GM18508 (cell line): ENCODE measurements around the gene ENOX1.

ENCODE experiments used
- ATAC-seq: cut with Tn5 transposase; IDR thresholded peaks from one replicate; pipeline ENCODE4 v1.9.1; 2021; ENCODE audit warnings: moderate number of reproducible peaks; ENCODE audit not compliant: insufficient read depth, unreplicated experiment

The ENOX1 gene

DNA sequence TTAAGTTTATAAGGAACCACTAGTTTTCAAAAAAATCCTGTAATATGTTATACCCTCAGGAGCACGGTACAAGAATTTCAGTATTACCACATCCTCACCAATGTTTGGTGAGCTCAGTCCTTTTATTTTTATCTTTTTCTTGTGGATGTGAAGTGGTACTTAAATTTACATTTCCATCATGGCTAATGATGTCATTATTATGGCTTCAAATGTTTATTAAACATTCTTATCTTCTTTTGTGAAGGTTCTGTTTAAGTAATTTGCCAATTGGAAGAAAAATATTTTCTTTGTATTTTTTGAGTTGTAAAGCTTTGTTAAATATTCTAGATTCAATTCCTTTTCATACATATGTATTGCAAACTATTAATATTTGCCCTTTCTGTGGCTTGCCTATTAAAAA lies 291.0 kb downstream of the ENOX1 start:
- ATAC-seq = no peak

DNA sequence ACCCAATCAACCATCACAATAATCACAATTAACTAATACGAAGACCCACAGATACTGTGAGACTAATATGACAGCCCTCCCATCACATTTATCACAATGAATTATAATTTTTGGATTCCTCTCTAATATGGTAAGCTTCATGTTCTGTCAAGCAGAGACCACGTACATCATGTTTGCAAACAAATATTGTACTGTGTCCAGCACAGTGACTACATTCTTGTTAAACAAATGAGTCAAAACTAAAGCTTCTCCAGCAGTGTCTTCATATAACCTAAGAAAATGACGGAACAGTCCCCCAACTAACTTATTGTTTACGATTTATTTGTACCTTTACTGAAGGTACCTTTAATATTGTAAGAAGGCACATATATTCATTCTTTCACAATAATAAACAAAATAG lies 292.6 kb downstream of the ENOX1 start:
- no peak for ATAC-seq

DNA sequence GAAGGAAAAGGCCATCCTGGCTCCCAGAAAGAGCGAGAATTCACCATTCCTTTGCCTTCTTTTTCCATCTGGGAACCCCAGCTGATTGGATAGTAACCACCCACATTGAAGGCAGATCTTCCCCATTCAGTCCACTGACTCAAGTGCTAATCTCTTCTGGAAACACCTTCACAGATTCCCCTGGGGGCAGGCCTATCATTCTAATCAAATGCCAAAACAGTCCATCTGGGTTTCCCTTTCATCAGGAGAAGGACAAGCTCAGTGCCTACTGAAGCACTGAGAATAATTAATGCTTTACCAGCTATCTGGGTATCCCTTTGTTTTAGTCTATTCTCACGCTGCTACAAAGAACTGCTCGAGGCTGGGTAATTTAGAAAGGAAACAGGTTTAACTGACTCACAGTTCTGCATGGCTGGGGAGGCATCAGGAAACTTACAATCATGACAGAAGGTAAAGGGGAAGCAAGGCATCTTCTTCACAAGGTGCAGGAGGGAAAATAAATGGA lies 293.2 kb downstream of the ENOX1 start:
- ATAC-seq = no peak

DNA sequence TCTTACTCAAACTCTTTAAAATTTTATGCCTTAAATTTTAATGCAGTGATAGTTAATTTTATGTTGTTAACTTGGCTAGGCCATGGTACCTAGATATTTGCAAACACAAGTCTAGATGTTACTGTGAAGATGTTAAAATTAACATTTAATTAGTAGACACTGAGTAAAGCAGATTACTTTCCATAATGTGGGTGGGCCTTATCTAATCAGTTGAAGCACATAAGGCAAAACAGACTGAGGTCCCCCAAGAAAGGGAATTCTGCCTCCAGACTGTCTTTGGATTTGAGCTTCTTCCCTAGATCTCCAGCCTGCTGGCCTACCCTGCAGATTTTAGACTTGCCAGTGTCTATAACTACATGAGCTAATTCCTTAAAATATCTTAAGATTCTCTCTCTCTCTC lies 294.0 kb downstream of the ENOX1 start:
- no peak for ATAC-seq

DNA sequence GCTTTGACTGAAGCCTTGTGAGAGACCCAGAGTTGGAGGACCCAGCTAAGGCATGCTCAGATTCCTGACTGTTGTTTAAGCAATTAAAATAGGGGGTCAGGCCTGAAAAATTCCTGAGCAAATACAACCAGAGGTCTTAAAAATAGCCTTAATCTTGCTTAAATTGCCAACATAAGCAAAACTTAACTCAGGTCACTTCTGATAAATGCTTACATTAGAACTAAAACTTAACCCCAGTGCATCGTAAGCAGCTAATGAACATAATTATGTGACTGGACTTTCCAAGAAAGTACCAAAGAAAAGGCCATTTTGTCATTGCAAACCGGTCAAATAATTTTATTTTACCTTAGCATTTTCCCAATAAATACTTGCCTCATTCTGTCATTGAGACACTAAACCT lies 294.5 kb downstream of the ENOX1 start:
- no peak for ATAC-seq

DNA sequence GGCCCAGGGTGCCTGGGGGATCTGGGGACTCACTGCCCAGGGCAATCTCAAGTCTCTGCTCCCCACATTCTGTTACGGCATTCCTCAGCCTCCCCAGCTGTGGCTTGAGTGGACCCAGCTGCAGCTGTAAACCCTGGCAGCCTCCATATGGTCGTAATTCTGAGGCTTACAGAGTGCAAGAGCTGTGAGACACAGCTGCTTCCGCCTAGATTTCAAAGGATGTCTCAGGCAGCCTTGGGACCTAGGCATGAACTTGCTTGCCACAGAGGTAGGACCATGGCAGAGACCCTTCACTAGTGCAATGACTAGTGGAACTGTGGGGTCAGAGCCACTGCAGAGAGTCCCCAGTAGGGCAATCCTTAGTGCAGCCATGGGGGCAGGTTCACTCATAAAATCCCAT lies 297.5 kb downstream of the ENOX1 start:
- ATAC-seq = no peak

DNA sequence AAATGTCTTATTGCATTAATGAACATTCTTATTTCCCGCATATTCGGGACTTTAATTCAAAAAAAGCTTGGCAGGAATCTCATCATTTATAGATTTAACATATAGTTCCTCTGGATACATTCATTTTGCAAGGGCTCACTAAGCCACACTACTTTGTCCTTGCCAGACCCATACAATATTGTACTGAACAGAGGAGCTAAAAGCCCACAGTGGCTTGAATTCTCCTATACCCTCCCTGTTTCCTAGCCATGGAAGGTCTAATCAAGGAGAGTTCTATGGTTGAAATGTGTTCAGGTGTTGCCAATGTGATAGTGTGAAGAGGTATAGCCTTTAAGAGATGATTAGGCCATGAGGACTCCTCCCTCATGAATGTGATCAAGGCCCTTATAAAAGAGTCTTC lies 298.9 kb downstream of the ENOX1 start:
- ATAC-seq = no peak

DNA sequence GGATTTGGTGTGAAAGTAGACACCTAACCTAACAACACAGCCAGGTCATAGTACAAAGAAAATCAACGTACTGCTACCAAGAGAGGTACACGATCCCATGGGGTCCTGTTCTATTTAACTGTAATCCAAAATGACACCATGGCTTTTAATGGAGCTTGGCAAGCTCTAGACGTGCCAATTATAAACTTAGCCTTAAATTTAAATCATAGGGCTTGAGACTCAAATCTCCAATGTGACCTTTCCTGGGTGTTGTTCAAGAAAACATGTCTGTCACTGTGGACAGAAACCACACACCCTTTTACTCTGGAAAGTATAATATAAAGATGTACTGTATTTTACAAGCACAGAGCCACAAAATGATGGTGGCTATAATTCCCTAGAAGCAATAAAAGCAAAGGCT lies 299.3 kb downstream of the ENOX1 start:
- no peak for ATAC-seq

DNA sequence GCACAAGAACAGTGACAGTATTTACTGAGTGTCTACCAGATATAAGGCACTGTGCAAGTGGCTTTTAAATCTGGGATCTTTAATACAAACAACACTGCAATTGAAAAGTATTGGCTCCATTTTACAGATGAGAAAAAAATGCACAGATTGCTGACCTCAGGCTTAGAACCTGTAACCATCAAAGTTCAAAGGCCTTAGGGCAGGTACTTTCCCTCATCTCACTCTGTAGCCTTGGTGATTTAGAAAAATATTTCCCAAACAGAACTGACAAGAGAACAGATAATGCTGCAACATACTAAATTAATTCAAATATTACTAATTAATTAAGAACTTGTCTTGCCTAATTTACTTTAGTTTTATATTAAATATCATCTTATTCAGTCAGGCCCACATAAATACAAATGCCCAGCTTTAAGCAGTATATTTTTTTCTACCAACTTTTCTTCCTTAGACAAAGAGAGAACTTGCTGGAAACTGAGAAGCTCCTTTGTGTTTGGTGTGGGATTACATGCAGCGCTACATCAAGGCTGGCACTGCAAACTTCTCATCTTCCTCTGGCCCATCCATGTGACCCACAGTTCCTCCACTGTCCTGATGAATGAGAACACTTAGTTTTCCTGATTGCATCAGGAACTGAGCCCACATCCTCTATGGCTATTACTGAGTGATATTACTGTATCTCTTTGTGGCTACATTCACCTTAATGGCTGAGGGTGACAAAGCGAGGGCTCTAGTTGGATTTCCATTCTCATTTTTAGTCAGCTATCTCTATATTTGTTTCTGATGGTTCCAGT lies 302.1 kb downstream of the ENOX1 start:
- ATAC-seq = no peak

DNA sequence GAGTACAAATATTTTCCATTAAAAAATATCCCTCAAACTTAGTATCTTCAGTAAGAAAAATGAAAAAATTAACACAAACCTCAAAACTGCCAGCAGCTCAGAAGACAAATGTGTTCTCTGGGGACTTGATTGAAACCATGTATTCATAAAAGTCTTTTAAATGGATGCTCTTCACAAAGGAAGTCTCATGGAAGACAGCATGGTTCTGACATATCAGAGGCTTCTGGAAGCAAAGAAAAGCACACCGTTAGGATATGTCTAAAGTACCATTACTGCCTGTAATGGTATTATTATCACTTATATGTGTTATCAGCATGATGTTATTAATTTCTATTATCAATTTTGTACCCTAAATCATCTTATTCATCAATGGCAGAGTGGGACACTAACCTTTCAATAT lies 302.8 kb downstream of the ENOX1 start:
- ATAC-seq = no peak

DNA sequence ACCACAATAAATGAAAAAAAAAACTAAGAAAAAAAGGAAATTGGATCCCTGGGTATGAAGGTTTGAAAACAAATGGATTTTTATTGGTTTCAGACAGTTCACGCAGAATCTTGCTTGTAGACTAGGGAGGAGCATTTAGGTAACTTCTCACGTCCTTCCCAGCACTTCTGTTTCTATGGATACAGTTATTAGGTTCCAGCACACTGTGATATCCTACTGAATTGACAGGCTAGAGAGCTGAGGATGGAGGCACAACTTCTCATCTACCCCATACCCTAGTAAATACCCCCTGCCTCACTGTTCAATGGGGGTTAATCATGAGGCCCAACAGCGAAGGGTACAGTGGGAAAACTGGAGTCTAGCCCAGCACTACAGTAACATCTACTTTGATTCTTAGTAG lies 304.1 kb downstream of the ENOX1 start:
- ATAC-seq = no peak

DNA sequence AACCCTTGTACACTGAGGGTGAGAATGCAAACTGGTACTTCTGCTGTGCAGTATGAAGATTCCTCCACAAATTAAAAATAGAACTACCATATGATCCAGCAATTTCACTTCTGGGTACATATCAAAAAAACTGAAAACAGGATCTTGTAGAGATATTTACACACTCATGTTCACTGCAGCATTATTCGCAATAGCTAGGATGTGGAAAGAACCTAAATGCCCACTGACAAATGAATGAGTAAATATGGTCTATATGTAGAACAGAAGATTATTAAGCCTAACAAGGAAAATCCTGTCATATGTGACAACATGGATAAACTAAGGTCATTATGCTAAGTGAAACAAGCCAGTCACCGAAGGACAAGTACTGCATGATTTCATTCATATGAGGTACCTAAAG lies 304.7 kb downstream of the ENOX1 start:
- no peak for ATAC-seq

DNA sequence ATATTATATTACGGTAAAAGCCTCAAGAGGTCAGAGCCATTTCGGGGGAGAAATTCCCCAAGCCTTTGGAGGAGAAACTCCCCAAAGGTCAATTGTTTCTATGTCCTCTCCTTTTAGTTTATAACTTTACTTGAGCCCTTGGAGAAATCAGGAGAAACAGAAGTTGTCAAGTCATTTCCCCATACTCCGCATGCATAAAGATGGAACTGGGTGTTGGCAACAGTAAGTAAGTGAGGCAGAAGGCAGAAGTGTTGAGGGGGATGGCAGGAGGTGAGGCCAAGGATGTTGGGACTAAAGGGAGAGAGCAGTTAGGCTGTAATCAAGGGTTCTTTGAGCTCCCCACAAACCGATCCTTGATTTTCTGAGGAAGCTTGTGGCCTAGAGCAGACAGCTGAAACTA lies 307.9 kb downstream of the ENOX1 start:
- ATAC-seq = no peak

DNA sequence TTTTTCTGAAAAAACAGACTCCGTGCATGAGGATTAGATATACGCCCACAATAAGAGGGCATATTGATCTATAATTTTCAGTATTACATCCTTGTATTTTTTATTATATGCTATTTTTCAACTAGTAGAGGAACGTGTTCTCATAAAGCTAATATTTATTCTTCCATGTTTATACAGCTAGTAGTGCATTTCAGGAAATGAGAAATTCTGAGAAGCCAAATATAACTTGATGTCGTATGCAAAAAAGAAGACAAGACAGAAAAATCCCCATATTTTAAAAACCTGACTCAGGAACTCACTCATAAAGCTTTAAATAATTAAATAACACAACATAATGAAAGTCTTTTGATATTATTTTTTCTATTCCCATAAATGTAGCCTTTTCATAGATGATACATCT lies 308.6 kb downstream of the ENOX1 start:
- ATAC-seq = no peak

DNA sequence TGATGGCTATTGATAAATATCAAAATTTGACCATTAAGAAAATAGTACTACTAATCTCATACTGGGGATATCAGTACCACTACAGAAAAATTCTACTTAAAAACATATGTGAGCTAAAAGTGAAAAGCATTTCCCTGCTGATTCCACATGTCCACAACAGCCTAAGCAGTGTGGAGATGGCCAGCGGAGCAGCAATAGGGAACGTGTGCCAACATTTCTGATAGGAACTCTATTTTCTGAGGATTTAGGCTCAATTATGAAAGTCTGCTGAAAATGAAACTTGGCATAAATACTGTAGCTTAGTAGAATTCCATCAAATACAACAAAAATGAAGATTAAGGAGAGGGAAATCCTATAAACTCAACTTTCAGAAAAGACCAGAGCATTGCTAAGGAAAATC lies 311.6 kb downstream of the ENOX1 start:
- ATAC-seq = no peak

DNA sequence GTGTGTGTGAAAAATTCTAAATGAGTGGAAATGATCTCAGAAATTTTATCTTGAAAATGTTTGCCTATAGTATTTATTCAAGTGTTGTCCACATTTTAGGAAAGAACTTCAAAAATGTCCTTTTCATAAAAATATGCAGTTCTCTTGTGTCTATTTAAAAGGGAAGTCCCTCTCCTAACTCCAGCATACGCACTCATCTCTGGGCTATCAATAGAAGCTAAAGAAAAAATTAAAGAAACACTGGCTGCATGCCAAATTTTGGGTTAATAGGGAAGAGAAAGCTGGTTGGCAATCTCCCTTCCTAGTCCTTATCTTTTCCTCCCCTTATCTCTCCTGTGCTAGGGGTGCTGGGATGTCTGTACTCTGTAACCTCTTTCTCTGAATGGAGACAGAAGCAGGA lies 313.3 kb downstream of the ENOX1 start:
- ATAC-seq = no peak

DNA sequence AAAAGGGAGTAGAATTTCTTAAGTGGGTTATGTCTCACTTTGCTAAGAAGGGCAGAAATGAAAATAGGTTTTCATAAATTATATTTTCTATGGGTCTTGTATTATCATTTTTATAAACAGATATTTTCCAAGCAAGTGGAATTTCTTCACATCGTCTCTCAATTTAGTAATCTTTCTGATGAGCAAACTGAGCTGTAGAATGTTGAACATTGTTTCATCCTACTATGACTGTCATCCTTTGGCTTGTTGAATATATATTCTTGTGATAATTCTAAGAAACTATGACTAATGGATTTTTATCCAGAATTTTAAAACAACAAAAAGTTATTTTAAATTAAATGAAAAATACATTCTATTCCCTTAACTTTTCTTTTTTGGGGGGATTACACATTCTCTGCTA lies 313.8 kb downstream of the ENOX1 start:
- no peak for ATAC-seq

DNA sequence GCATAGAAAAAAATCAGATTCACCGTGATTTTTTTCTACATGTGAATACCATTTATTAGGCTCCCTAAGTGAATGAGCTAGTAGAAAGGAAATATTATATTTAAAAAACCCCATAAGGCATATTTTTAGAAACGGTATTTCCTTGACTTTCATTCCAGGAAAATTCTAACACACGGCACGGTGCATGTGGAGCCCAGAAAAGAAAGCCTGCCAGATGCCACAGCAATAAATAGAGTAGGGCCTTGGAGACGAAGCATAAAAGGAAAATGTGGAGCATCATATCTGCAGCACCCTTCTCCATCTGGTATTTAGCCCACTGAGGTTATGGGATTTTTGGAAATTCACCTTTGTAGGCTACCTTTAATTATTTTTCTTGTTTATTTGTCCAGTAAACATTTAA lies 314.4 kb downstream of the ENOX1 start:
- ATAC-seq = no peak

DNA sequence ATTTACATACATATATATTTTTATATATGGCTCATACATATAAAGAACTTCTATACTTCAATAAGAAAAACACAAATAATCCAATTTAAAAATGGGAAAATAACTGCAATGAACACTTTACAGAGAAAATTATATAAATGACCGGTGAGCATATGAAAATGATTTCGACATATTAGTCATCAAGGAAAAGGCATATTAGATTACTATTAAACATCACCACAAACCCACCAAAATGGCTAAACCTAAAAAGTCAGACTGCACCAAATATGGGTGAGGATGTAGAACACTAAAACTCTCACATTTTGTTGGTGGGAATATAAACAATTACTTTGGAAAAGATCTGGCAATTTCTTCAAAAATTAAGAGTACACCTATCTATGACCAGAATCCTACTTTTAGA lies 316.2 kb downstream of the ENOX1 start:
- no peak for ATAC-seq

DNA sequence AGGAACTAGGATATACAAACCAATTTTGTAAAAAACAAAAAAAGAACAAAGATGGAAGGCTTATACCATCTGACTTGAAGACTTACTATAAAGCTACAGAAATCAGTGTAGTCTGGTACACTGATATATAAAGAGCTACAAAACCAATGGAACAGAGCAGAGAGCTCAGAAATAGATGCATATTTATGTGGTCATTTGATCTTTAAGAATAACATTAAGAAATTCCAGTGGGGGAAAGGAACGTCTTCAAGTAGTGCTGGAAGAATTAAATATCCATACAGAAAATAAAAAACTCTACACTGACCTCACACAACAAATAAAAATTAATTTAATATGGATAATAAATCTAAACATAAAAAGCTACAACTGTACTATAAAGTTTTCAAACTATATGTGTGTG lies 317.0 kb downstream of the ENOX1 start:
- ATAC-seq = no peak

DNA sequence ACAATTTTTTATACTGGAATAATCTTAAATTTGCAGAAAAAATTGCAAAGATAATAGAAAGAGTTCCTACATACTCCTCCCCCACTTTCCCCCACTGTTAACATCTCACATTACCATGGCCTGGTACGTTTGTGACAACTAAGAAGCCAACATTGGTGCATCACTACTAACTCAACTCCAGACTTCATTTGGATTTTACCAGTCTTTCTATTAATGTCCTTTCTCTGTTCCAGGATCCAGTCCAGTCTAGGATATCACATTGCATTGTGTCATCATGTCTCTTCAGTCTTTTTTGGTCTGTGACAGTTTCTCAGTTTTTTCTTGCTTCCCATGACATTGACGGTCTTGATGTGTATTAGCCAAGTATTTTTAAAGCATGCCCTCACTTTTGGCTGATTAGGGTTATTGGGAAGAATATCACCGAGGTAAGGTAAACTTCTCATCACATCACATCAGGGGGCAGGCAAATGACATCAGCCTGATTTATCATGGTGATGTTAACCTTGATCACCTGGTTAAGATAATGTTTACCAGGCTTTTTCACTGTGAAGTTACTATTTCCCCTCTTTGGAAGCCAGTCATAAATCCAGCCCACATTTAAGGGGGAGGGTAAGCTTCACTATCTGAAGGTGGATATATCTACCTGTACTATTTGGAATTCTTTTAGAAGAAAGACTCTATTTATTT lies 322.1 kb downstream of the ENOX1 start:
- no peak for ATAC-seq
